Measurements from ENCODE around the gene ITGA3.

Gene ITGA3

GRCh38 chr17:50112694-50113093 lies 56.8 kb downstream of the ITGA3 start:
- DNase-seq (ENCODE audit: low read depth): no peak
- no peak overlapping the region for H3K4me3 ChIP-seq (ENCODE audit: low read depth, low read length)
- TF ChIP-seq, protein P1, sequence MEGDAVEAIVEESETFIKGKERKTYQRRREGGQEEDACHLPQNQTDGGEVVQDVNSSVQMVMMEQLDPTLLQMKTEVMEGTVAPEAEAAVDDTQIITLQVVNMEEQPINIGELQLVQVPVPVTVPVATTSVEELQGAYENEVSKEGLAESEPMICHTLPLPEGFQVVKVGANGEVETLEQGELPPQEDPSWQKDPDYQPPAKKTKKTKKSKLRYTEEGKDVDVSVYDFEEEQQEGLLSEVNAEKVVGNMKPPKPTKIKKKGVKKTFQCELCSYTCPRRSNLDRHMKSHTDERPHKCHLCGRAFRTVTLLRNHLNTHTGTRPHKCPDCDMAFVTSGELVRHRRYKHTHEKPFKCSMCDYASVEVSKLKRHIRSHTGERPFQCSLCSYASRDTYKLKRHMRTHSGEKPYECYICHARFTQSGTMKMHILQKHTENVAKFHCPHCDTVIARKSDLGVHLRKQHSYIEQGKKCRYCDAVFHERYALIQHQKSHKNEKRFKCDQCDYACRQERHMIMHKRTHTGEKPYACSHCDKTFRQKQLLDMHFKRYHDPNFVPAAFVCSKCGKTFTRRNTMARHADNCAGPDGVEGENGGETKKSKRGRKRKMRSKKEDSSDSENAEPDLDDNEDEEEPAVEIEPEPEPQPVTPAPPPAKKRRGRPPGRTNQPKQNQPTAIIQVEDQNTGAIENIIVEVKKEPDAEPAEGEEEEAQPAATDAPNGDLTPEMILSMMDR (IDR thresholded peaks at IDR 0.05; ENCODE audit: control insufficient read depth, extremely low read depth, insufficient read depth): no peak

DNA sequence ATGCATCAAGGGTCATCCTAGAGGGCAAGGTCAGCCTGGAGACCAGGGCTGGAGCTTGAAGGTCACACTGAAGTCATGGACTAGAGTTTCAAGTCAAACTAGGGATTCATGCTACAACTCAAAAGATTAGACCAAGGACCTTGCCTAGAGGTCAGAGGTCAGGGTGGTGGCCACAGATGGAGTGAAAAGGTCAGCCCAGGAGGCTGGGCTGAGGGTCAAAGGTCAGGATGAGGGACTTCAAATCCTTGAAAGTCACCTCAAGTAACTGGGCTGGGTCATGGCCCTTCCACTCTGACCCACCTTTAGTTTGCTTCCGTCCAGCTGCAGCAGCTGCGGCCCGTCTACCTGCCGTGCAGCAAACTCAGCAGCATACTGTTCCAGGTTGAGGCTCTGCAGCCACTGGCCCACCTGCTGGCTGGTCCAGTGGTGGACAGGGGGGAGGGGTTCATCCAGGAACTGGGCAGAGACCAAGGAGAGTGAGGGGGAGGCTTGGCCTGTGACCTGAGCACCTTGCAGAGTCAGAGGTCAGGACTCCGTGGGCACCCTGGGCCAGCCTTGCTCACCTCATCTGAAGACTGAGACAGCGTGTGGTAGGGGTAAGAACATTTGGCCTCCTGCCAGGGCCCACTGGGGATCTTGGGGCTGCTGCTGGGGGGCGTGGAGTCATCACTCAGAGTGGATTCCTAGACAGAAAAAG lies 57.9 kb downstream of the ITGA3 start:
- DNase-seq (ENCODE audit: low read depth): no peak
- TF ChIP-seq, protein P1 (IDR thresholded peaks at IDR 0.05; ENCODE audit: control insufficient read depth, extremely low read depth, insufficient read depth): no peak
- H3K4me3 ChIP-seq (ENCODE audit: low read depth, low read length): no peak overlapping the region

GRCh38 chr17:50114401-50114800 lies 58.5 kb downstream of the ITGA3 start:
- no peak overlapping the region for H3K4me3 ChIP-seq (ENCODE audit: low read depth, low read length)
- TF ChIP-seq, protein P1 (IDR thresholded peaks at IDR 0.05; ENCODE audit: control insufficient read depth, extremely low read depth, insufficient read depth): no peak
- no peak for DNase-seq (ENCODE audit: low read depth)

DNA sequence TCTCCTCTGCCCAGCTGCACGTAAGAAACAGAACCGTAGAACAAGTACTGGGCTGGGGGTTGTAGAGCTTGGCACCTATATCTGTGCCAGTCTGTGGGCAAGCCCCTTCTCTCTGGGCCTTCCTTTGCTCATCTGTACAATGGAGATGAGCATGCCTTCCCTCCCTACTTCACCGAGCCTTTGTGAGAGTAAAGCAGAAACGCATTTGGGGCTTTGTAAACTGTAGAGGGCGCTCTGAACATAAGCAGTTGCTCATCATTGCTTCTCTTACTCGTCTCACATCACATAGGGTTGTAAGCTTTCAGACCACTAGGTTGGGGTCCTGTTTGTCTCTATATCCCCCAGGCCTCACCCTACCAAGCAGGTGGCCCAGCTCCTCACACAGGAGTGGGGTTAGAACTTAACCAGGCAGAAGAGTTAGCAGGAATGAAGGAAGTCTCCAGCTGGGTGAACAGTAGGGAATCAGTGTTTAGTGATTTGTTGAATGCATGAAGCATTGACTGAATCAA lies 59.0 kb downstream of the ITGA3 start:
- TF ChIP-seq, protein P1 (IDR thresholded peaks at IDR 0.05; ENCODE audit: control insufficient read depth, extremely low read depth, insufficient read depth): peak; percentile 35; the same call in 1 of the 2 replicates
- no peak for DNase-seq (ENCODE audit: low read depth)
- no peak overlapping the region for H3K4me3 ChIP-seq (ENCODE audit: low read depth, low read length)

DNA sequence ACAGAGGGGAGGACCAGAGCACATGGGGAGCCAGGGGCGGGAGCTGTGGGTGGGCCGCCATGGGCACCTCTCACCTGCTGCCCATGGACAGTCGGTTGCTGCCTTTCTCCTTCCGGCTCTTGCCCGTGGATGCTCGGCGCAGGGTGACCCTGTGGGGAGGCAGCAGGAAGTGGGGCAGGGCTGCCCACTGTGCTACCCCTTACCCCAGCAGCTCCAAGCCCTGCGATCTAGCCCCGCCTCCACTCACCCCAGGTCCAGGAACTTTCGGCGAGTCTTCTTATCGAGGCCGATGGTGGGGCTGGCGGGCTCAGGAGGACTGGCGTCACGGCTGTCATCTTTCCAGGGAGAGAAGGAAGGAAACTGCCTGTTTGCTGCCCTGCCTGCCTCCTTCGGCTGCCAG lies 59.8 kb downstream of the ITGA3 start:
- TF ChIP-seq, protein P1 (IDR thresholded peaks at IDR 0.05; ENCODE audit: control insufficient read depth, extremely low read depth, insufficient read depth): no peak
- H3K4me3 ChIP-seq (ENCODE audit: low read depth, low read length): no peak overlapping the region
- no peak for DNase-seq (ENCODE audit: low read depth)

GRCh38 chr17:50117202-50118051 lies 61.5 kb downstream of the ITGA3 start:
- TF ChIP-seq, protein P1 (IDR thresholded peaks at IDR 0.05; ENCODE audit: control insufficient read depth, extremely low read depth, insufficient read depth): 0 out of 2 replicates have a peak, but pooled peaks have one; percentile 10
- no peak overlapping the region for H3K4me3 ChIP-seq (ENCODE audit: low read depth, low read length)
- no peak for DNase-seq (ENCODE audit: low read depth)
